ENCODE results near the gene MSH2.
"Not testable (repeated sequence)": the region's sequence is repeated elsewhere in the genome, so short reads cannot be mapped to it uniquely, and the experiment has no call there.

Gene MSH2

GRCh38 chr2:47405757-47406156, 2.8 kb downstream of the MSH2 start:
- DNase-seq (ENCODE audit: low read depth): no peak
- H3K4me3 ChIP-seq (ENCODE audit: low read depth, low read length): no peak overlapping the region

GRCh38 chr2:47406649-47407330, 3.8 kb downstream of the MSH2 start:
- H3K4me3 ChIP-seq (ENCODE audit: low read depth, low read length); DNase-seq (ENCODE audit: low read depth): not testable (repeated sequence)

- DNase-seq (ENCODE audit: low read depth); H3K4me3 ChIP-seq (ENCODE audit: low read depth, low read length): not testable (repeated sequence)
Measured at GRCh38 chr2:47407976-47408375, 5.0 kb downstream of the MSH2 start.

DNA sequence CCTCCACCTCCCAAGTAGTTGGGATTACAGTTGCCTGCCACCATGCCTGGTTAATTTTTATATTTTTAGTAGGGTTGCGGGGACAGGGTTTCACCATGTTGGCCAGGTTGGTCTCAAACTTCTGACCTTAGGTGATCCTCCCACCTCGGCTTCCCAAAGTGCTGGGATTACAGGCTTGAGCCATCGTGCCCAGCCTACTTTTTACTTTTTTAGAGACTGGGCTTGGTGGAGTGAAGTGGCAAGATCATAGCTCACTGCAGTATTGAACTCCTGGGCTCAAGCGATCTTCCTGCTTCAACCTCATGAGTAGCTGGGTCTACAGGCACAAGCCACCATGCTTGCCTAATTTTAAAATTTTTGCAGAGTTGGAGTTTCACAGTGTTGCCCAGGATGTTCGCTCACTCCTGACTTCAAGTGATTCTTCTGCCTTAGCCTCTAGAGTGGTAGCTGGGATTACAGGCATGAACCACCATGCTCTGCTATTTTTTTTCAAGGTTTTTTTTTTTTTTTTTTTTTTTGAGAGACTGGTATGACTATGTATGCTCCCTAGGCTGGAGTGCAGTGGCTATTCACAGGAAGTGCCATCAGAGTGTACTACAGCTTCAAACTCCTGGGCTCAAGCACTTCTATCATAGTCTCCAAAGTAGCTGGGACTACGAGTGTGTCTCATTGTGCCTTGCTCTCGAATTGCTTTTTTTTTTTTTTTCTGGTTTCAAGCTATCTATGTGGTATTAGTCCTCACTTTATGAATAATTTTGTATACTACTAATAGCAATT, 11.9 kb downstream of the MSH2 start:
- no peak for DNase-seq (ENCODE audit: low read depth)
- no peak overlapping the region for H3K4me3 ChIP-seq (ENCODE audit: low read depth, low read length)

DNA sequence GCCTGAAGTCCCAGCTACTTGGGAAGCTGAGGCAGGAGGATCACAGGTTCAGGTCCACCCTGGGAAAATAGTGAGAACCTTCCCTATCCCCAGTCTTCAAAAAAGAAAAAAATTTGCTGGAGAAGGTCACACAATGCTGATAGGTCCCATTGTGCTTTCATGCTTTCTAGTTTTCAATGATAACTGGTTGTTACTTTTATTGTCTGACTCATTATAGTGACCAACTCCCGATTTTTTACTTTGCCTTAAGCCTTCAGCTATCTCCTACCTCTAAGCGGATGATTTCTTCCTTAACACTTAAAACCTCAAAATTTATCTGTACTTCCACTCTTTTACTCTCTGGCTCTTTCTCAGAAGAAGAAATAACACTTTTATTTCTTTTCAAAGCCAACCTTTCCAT, 17.3 kb downstream of the MSH2 start:
- DNase-seq (ENCODE audit: low read depth): no peak

DNA sequence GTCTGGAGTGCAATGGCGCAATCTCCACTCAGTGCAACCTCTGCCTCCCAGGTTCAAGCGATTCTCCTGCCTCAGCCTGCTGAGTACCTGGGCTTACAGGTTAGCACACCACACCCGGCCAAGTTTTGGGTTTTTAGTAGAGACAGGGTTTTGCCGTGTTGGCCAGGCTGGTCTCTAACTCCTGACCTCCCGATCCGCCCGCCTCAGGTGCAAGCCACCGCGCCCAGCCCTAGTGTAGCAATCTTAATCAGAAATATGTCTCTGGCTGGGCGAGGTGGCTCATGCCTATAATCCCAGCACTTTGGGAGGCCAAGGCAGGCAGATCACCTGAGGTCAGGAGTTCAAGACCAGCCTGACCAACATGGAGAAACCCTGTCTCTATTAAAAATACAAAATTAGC, 17.7 kb downstream of the MSH2 start:
- H3K4me3 ChIP-seq (ENCODE audit: low read depth, low read length); DNase-seq (ENCODE audit: low read depth): not testable (repeated sequence)

More for the DNA sequence above, 17.3 kb downstream of the MSH2 start:
- no peak overlapping the region for H3K4me3 ChIP-seq (ENCODE audit: low read depth, low read length)

- no peak for DNase-seq (ENCODE audit: low read depth)
- H3K4me3 ChIP-seq (ENCODE audit: low read depth, low read length): no peak overlapping the region
Measured at GRCh38 chr2:47422016-47422415, 19.1 kb downstream of the MSH2 start.

DNA sequence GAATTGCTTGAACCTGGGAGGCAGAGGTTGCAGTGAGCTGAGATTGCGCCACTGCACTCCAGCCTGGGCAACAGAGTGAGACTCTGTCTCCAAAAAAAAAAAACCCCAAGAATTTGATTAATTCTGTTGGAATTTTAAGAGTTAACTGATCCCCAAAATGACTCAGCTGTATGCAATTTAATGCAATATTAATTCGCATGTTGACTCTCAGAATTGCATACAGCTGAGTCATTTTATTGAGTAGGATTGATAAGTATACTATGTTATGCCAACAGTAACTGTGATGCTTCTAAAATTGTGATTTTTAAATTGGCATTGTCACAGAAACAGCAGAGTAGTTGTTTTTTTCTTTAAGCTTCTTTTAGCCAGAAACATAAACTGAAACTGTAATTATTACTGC, 19.6 kb downstream of the MSH2 start:
- no peak overlapping the region for H3K4me3 ChIP-seq (ENCODE audit: low read depth, low read length)
- no peak for DNase-seq (ENCODE audit: low read depth)

DNA sequence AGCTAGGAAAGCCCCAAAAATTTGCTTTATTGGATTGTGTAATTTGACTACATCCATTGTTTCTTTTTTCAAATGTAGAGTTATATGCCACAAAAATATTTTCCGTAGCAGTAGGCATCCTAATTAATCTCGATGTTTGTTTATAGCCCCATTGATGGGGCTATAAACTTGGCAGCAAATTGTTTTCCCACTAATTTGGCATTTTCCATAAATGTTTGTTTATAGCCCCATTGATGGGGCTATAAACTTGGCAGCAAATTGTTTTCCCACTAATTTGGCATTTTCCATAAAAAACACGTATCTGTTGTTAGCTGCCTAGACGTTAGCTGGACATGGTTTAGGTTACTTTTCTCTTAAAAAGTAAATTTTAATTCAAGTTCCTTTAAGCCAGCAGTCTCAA, 23.8 kb downstream of the MSH2 start:
- no peak overlapping the region for H3K4me3 ChIP-seq (ENCODE audit: low read depth, low read length)
- DNase-seq (ENCODE audit: low read depth): no peak

DNA sequence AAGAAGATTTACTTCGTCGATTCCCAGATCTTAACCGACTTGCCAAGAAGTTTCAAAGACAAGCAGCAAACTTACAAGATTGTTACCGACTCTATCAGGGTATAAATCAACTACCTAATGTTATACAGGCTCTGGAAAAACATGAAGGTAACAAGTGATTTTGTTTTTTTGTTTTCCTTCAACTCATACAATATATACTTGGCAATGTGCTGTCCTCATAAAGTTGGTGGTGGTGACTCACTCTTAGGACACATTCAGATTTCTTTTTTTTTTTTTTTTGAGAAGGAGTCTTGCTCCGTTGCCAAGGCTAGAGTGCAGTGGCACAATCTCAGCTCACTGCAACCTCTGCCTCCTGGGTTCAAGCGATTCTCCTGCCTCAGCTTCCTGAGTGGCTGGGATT, 26.8 kb downstream of the MSH2 start:
- peak; percentile 23 for DNase-seq (ENCODE audit: low read depth)
- no peak overlapping the region for H3K4me3 ChIP-seq (ENCODE audit: low read depth, low read length)

DNA sequence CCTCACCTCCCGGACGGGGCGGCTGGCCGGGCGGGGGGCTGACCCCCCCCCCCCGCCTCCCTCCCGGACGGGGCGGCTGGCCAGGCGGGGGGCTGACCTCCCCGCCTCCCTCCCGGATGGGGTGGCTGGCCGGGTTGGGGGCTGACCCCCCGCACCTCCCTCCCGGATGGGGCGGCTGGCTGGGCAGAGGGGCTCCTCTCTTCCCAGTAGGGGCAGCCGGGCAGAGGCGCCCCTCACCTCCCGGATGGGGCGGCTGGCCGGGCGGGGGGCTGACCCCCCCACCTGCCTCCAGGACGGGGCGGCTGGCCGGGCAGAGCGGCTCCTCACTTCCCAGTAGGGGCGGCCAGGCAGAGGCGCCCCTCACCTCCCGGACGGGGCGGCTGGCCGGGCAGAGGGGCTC, 30.1 kb downstream of the MSH2 start:
- H3K4me3 ChIP-seq (ENCODE audit: low read depth, low read length); DNase-seq (ENCODE audit: low read depth): not testable (repeated sequence)

DNA sequence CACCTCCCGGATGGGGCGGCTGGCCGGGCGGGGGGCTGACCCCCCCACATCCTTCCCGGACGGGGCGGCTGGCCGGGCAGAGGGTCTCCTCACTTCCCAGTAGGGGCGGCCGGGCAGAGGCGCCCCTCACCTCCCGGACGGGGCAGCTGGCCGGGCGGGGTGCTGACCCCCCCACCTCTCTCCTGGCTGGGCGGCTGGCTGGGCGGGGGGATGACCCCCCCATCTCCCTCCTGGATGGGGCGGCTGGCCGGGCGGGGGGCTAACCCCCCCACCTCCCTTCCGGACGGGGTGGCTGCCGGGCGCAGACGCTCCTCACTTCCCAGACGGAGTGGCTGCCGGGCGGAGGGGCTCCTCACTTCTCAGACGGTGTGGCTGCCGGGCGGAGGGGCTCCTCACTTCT, 30.5 kb downstream of the MSH2 start:
- DNase-seq (ENCODE audit: low read depth); H3K4me3 ChIP-seq (ENCODE audit: low read depth, low read length): not testable (repeated sequence)

- DNase-seq (ENCODE audit: low read depth): no peak
Measured at GRCh38 chr2:47437287-47437686, 34.3 kb downstream of the MSH2 start.

GRCh38 chr2:47438106-47438505, 35.1 kb downstream of the MSH2 start:
- no peak for DNase-seq (ENCODE audit: low read depth)
- no peak overlapping the region for H3K4me3 ChIP-seq (ENCODE audit: low read depth, low read length)

More at GRCh38 chr2:47437287-47437686, 34.3 kb downstream of the MSH2 start:
- H3K4me3 ChIP-seq (ENCODE audit: low read depth, low read length): no peak overlapping the region

GRCh38 chr2:47438783-47439182, 35.8 kb downstream of the MSH2 start:
- DNase-seq (ENCODE audit: low read depth): no peak

GRCh38 chr2:47451790-47452189, 48.8 kb downstream of the MSH2 start:
- DNase-seq (ENCODE audit: low read depth): no peak
- no peak overlapping the region for H3K4me3 ChIP-seq (ENCODE audit: low read depth, low read length)

More at GRCh38 chr2:47438783-47439182, 35.8 kb downstream of the MSH2 start:
- no peak overlapping the region for H3K4me3 ChIP-seq (ENCODE audit: low read depth, low read length)

GRCh38 chr2:47452761-47453160, 49.8 kb downstream of the MSH2 start:
- no peak overlapping the region for H3K4me3 ChIP-seq (ENCODE audit: low read depth, low read length)
- DNase-seq (ENCODE audit: low read depth): no peak

DNA sequence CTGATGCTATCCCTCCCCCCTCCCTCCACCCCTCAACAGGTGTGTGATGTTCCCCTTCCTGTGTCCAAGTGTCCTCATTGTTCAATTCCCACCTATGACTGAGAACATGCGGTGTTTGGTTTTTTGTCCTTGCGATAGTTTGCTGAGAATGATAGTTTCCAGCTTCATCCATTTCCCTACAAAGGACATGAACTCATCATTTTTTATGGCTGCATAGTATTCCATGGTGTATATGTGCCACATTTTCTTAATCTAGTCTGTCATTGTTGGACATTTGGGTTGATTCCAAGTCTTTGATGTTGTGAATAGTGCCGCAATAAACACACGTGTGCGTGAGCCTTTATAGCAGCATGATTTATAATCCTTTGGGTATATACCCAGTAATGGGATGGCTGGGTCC, 51.9 kb downstream of the MSH2 start:
- H3K4me3 ChIP-seq (ENCODE audit: low read depth, low read length); DNase-seq (ENCODE audit: low read depth): not testable (repeated sequence)

GRCh38 chr2:47455411-47455810, 52.5 kb downstream of the MSH2 start:
- no peak for DNase-seq (ENCODE audit: low read depth)
- H3K4me3 ChIP-seq (ENCODE audit: low read depth, low read length): no peak overlapping the region

DNA sequence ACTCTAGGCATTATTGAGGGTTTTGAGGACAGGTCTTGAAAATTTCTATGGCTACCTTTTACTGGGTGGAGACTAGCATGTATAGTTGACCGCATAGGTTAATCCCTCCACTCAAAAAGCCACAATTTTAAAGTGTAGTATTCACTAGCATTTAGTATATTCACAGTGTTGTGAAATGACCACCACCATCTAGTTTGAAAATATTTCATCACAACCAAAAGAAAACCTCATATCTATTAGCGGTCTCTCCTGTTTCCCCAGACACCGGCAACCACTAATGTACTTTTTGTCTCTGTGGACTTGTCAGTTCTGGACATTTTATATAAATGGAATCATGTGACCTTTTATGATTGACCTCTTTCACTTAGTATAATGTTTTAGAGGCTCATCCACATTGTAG, 53.9 kb downstream of the MSH2 start:
- H3K4me3 ChIP-seq (ENCODE audit: low read depth, low read length): no peak overlapping the region

DNA sequence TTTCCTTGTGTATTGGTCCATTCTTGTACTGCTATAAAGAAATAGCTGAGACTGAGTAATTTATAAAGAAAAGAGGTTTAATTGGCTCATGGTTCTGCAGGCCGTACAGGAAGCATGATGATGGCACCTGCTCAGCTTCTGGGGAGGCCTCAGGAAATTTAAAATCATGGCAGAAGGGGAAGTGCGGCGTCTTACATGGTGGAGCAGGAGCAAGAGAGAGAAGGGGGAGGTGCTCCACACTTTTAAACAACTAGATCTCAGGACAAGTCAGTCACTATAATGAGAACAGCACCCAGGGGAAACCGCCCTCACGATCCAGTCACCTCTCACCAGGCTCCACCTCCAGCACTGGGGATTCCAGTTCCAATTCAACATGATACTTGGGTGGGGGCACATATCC, 54.3 kb downstream of the MSH2 start:
- no peak for DNase-seq (ENCODE audit: low read depth)
- H3K4me3 ChIP-seq (ENCODE audit: low read depth, low read length): no peak overlapping the region

More for the DNA sequence above, 53.9 kb downstream of the MSH2 start:
- DNase-seq (ENCODE audit: low read depth): no peak

Measured in skeletal muscle cell (primary cell).